Bronchial epithelial cell (primary cell): ENCODE measurements around the gene TBXA2R. TPM values are rescaled to one million over a fixed set of nuclear protein-coding genes. Genes with fewer than 3 reads are reported as not detected.

ENCODE experiments used
- DNase-seq: peaks from one replicate; pipeline ENCODE4 v3.0.0-alpha.2; 2010; ENCODE audit warnings: low read depth
- FAIRE-seq: peaks from 2 replicates; lab custom pipeline; 2011; peaks lifted over from hg19 to GRCh38; lab: Jason Lieb, UNC
- H3K27me3 ChIP-seq: 2 replicates; pipeline ENCODE4 v1.5.1; 2011; ENCODE audit warnings: low read length; ENCODE audit not compliant: control insufficient read depth, insufficient read depth
- H3K36me3 ChIP-seq: 2 replicates; pipeline ENCODE4 v1.5.1; 2011; ENCODE audit warnings: low read length; ENCODE audit not compliant: control insufficient read depth, insufficient read depth
- H3K4me3 ChIP-seq: 2 replicates; pipeline ENCODE4 v1.5.1; 2011; ENCODE audit warnings: mild to moderate bottlenecking, low read depth, low read length, control low read depth
- total RNA-seq: library from RNA; depleted of rRNA; stranded (reverse); fragments of >200 nt; gene quantifications from 2 replicates; pipeline ENCODE4 v1.2.1, GENCODE V29; 2014
- TF ChIP-seq, protein P1 (sequence below): IDR thresholded peaks from 2 replicates; pipeline ENCODE4 v1.5.1; 2011; ENCODE audit warnings: mild to moderate bottlenecking, moderate library complexity, low read length, control low read depth, inconsistent platforms; ENCODE audit not compliant: insufficient read depth, severe bottlenecking

TBXA2R gene
- total RNA-seq, 1 donor from 2014 or later, result not detected

DNA sequence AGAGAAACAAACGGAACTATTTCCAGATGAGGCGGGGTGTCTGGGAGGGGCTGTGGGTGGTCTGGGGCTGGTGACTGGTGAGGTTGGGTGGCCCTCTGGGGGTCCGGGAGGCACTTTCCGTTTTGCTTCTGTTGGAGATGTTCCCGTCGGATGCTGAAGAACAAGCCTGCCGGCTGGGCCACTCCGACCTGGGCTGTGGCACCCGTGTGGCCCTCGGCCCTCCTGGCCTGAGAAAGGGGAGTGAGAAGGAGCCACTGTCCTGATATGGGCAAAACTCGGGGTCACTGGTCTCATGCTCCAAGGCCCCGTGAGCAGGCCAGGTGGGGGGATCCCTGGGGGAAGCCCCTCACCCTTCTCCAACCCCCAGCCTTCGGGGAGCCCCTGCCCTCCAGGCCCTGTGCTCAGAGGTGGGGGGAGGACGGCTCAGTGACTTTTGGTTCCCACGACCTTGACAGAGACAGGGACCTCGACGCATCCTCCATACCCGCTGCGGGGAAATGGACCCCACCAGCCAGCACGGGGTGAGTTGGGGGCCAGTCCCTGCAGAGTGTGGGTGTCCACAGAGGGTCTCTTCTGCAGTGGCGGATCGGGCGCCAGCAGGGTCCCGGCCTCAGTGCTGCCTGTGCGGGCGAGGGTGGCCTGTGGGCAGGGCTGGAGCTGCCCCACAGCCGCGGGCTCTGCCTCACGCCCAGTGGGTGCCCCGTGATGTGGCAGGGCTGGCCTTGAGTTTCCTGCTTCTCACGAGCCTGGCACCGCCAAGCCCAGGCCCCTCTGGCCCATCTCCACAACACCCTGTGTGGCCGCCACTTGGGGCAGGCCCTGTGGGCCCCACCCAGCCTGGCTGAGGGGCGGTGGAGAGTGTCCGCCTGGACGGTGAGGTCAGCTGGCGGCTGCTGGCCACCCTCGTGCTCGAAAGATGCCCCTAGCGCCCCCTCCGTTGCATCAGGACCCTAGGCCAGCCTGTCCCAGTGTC, 4.4 kb upstream of the TBXA2R start:
- Histone ChIP-seq H3K4me3 (no peak overlapping the region), H3K36me3 (peaks cover 14% of the 10 kb centered on the region), H3K27me3 (no peaks in the 10 kb centered on the region)
- no peak for DNase-seq
- no peak for FAIRE-seq
- TF ChIP-seq, protein P1, sequence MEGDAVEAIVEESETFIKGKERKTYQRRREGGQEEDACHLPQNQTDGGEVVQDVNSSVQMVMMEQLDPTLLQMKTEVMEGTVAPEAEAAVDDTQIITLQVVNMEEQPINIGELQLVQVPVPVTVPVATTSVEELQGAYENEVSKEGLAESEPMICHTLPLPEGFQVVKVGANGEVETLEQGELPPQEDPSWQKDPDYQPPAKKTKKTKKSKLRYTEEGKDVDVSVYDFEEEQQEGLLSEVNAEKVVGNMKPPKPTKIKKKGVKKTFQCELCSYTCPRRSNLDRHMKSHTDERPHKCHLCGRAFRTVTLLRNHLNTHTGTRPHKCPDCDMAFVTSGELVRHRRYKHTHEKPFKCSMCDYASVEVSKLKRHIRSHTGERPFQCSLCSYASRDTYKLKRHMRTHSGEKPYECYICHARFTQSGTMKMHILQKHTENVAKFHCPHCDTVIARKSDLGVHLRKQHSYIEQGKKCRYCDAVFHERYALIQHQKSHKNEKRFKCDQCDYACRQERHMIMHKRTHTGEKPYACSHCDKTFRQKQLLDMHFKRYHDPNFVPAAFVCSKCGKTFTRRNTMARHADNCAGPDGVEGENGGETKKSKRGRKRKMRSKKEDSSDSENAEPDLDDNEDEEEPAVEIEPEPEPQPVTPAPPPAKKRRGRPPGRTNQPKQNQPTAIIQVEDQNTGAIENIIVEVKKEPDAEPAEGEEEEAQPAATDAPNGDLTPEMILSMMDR, result no peak

DNA sequence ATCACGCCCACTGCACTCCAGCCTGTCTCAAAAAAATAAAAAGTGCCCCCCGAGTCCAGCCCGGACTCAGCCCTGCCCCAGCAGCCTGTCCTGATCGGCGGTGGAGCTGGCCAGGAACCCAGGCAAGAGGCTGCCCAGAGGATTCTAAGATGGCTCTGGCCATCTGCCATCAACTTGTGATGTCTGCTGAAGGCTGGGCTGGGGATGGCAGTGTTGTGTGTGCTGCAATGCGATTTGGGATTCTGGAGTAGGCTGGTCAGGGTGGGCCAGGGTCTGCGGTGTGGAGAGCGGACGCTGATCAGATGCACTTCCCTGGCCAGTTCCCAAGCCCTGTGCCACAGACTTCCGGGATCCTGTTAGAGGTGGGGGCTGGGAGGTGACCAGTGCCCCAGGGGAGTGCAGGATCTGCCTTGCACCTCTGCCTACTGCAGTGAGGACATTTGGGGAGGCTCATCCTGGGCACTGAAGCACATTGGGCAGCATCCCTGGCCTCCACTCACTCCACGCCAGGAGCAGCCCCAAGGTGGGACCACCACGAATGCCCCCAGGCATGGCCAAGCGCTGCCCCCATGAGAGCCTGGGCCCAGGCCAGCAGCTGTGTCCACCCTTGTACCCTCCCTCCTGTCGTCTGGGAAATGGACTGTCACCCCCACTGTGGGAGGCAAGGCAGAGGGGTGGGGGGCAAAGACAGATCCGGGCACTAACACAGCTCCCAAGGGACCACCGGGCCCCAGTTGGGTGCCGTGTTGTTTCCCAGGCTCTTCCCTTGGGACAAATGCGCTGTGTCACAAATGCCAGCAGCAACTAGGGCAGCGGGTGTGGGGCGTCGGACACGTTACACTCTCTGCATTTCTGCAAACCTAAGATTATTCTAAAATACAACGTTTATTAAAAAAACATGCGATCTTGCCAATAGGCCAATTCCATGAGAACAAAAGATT, 3.4 kb upstream of the TBXA2R start:
- peaks cover 14% of the 10 kb centered on the region for H3K36me3 ChIP-seq
- TF ChIP-seq, protein P1, result no peak
- H3K27me3 ChIP-seq, result no peaks in the 10 kb centered on the region
- no peak for DNase-seq
- H3K4me3 ChIP-seq, result no peak overlapping the region
- no peak for FAIRE-seq

DNA sequence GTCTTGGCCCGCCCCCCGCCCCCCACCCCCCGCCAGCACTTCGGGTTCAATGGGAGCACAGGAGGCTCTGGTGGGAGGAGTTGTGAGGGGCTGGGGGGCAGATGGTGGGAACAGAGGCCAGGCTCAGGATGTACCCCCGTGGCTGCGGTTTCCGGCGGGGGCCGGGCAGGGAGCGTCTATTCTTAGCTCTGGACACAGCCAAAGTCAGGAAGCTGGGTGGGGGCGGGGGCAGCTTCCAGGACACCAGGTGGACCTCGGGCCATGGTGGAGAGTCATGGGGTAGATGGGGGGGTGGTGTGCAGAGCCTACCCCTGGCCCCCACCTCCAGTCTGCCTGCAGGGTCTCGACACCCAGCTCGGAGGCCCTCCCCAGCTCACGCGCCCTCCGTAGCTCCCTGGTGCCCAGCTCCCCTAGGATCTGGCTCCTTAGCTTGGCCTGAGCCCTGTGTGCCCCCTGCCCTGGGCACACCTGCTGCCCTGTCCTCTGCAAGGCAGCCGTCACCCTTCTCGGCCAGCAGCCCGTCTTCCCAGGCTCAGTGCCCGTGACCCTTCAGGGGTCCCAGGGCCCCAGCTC, 2.2 kb upstream of the TBXA2R start:
- no peak for DNase-seq
- no peaks in the 10 kb centered on the region for H3K27me3 ChIP-seq
- no peak overlapping the region for H3K4me3 ChIP-seq
- H3K36me3 ChIP-seq, result peaks cover 14% of the 10 kb centered on the region
- TF ChIP-seq, protein P1, result no peak
- FAIRE-seq, result no peak

DNA sequence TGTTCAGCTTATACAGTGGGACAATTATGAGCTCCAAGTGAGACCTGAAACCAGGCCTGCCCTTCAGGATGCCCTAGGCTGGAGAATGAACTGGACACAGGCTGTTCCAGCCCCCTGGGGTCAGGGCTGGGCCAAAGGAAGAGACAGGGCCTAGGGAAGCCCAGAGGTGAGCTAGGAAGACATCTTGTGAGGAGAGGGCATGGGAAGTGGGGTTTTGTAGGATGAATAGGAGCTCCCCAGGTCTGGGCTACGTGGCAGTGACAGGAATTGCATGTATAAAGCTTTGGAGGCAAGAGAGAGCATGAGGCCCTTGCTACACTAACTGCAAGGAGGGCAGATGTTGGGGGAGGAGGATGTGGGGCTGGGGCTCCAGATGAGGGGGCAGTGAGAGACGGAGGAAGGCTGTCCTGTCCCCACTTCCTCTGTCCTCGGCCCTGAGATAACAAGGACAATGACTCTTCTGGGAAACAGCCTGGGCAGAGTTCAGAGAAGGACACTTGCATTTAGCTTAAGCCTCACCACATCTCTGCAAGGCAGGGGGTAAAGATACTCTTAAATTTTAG, 1.5 kb upstream of the TBXA2R start:
- no peak for FAIRE-seq
- Histone ChIP-seq H3K27me3 (no peaks in the 10 kb centered on the region), H3K36me3 (peaks cover 12% of the 10 kb centered on the region), H3K4me3 (no peak overlapping the region)
- DNase-seq, result no peak
- TF ChIP-seq, protein P1, result no peak

DNA sequence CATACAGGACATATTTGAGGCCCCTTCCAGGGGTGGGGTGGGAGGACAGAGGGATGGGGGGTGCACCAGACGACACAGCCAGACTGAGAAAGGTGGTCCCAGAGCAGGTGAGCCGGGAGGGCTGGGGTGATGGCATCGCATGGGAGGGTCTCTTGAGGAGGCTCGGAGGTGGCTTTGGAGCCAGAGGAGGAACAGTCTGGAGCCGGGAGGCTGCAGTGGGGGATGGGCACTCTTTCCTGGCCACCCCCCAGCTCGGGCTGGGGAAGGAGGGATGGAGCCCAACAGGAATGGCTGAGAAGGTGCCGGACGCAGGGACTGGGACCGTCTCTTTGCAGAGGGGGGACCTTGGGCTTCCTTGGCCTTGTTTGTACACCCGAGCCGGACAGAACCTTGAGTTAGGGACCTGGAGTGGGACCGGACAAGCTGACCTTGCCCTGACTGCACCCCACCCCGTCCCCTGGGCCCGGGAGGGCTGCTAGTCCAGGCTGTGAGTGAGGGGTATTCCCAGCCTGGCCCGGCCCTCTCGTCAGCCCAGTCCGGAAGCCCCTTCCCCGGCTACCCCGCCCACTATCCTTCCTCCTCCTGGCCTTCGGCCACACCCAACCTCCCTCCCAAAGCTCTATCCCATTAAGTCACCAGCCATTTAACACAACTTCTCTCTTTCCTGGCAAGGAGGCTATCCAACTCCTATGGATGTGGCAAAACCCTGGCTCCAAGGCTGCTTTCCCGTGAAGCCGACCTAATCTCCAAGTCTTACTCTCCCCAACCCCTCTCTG, 816 bp upstream of the TBXA2R start:
- DNase-seq (no peak), FAIRE-seq (no peak)
- no peaks in the 10 kb centered on the region for H3K27me3 ChIP-seq
- peak overlapping the region; percentile 25 for H3K4me3 ChIP-seq
- TF ChIP-seq, protein P1, result no peak
- peaks cover 10% of the 10 kb centered on the region for H3K36me3 ChIP-seq
